Thymus (tissue), 14 donors: ENCODE results near the gene CTDP1. TPM values are rescaled to one million over a fixed set of nuclear protein-coding genes. Genes with fewer than 3 reads are reported as not detected.

Experiments used
- DNase-seq, 9 donors: peaks; one replicate each; pipeline ENCODE4 v3.0.0-alpha.2; 2013; ENCODE audit warnings: low spot score in 9 of 9, low read depth in 6 of 9, missing footprints in 1 of 9
- H3K27ac ChIP-seq, 2 donors: one replicate each; pipeline ENCODE4 v1.5.1; 2013; ENCODE audit warnings: control low read depth in 1 of 2, low read depth in 1 of 2, low read length in 1 of 2, mild to moderate bottlenecking in 1 of 2, moderate library complexity in 1 of 2
- H3K27me3 ChIP-seq, 2 donors: one replicate each; pipeline ENCODE4 v1.5.1; 2013; ENCODE audit warnings: low read length in 1 of 2; ENCODE audit not compliant: control insufficient read depth in 2 of 2, insufficient read depth in 1 of 2
- H3K36me3 ChIP-seq, 2 donors: one replicate each; pipeline ENCODE4 v1.5.1; 2013; ENCODE audit warnings: low read length in 1 of 2, mild to moderate bottlenecking in 1 of 2, moderate library complexity in 1 of 2; ENCODE audit not compliant: control insufficient read depth in 2 of 2, insufficient read depth in 2 of 2
- H3K4me1 ChIP-seq, 2 donors: one replicate each; pipeline ENCODE4 v1.5.1; 2013; ENCODE audit warnings: low read length in 2 of 2; ENCODE audit not compliant: control insufficient read depth in 2 of 2, insufficient read depth in 2 of 2
- H3K4me3 ChIP-seq, 2 donors: one replicate each; pipeline ENCODE4 v1.5.1; 2013; ENCODE audit warnings: low read length in 2 of 2, control low read depth in 1 of 2, mild to moderate bottlenecking in 1 of 2
- H3K9me3 ChIP-seq, 2 donors: one replicate each; pipeline ENCODE4 v1.5.1; 2013; ENCODE audit warnings: low read length in 1 of 2, mild to moderate bottlenecking in 1 of 2; ENCODE audit not compliant: control insufficient read depth in 2 of 2, insufficient read depth in 1 of 2
- WGBS: extraction: QIAGEN DNeasy Blood & Tissue Kit; methylation state at CpG from one replicate; pipeline ENCODE4 v1.1.7; 2013; 5-methylcytosine and 5-hydroxymethylcytosine counted together
- long read RNA-seq, 10 donors: transcript quantifications; one replicate each; lab custom pipeline, GENCODE V29; 2026
- polyA plus RNA-seq: library from polyadenylated mRNA; stranded (reverse); fragments of 200-250 nt; gene quantifications from one replicate; pipeline ENCODE4 v1.2.3, GENCODE V29; 2013
- total RNA-seq: library from RNA; stranded (reverse); fragments of 120-200 nt; gene quantifications from one replicate; pipeline ENCODE4 v1.2.4, GENCODE V29; 2013
- donor health status: healthy.

Gene CTDP1
- 15.4 TPM for total RNA-seq
- polyA plus RNA-seq: 26.4 TPM
- long read RNA-seq, donor 1: 0 reads
- long read RNA-seq, donor 2, full-length matches to known transcripts: 4 of 15 reads
- long read RNA-seq, donor 2, partial matches to known transcripts: 11 of 15 reads
- long read RNA-seq, donor 2, other reads (novel, unspliced or antisense): 0 of 15 reads
- long read RNA-seq, donor 3, full-length matches to known transcripts: 3 of 3 reads
- long read RNA-seq, donor 3, partial matches to known transcripts: 0 of 3 reads
- long read RNA-seq, donor 3, other reads (novel, unspliced or antisense): 0 of 3 reads
- long read RNA-seq, donor 4, full-length matches to known transcripts: 3 of 3 reads
- long read RNA-seq, donor 4, partial matches to known transcripts: 0 of 3 reads
- long read RNA-seq, donor 4, other reads (novel, unspliced or antisense): 0 of 3 reads
- long read RNA-seq, donor 5, full-length matches to known transcripts: 3 of 3 reads
- long read RNA-seq, donor 5, partial matches to known transcripts: 0 of 3 reads
- long read RNA-seq, donor 5, other reads (novel, unspliced or antisense): 0 of 3 reads
- long read RNA-seq, donor 6, full-length matches to known transcripts: 5 of 5 reads
- long read RNA-seq, donor 6, partial matches to known transcripts: 0 of 5 reads
- long read RNA-seq, donor 6, other reads (novel, unspliced or antisense): 0 of 5 reads
- long read RNA-seq, donor 7: 0 reads
- long read RNA-seq, donor 8, partial matches to known transcripts: 6 of 7 reads
- long read RNA-seq, donor 8, other reads (novel, unspliced or antisense): 0 of 7 reads
- long read RNA-seq, donor 9, full-length matches to known transcripts: 1 of 1 reads
- long read RNA-seq, donor 9, partial matches to known transcripts: 0 of 1 reads
- long read RNA-seq, donor 9, other reads (novel, unspliced or antisense): 0 of 1 reads
- long read RNA-seq, donor 10, full-length matches to known transcripts: 1 of 1 reads
- long read RNA-seq, donor 10, partial matches to known transcripts: 0 of 1 reads
- long read RNA-seq, donor 10, other reads (novel, unspliced or antisense): 0 of 1 reads

GRCh38 chr18:79679552-79680099 lies at the start of gene CTDP1:
TSS of gene CTDP1 (plus strand) at chr18:79679803. CDS start at chr18:79679948, 145 bp downstream.
- H3K27ac ChIP-seq: peak within 1 kb of the TSS; percentile 93 to 98
- WGBS: under 1% methylated on average over 88 of the region's 88 CpGs
- peak within 1 kb of the TSS; percentile 59 to 76 for H3K4me3 ChIP-seq
- H3K27me3 ChIP-seq: no peaks in the 10 kb centered on the region
- no peaks in the 10 kb centered on the region for H3K9me3 ChIP-seq
- DNase-seq: peak in 8 of 9 donors; percentile 89 to 97 (median 94)
- H3K36me3 ChIP-seq: peaks cover 2% of the 10 kb centered on the region in 2 donors
- H3K4me1 ChIP-seq: peaks cover 35 to 54% of the 10 kb centered on the region in 2 donors

DNA sequence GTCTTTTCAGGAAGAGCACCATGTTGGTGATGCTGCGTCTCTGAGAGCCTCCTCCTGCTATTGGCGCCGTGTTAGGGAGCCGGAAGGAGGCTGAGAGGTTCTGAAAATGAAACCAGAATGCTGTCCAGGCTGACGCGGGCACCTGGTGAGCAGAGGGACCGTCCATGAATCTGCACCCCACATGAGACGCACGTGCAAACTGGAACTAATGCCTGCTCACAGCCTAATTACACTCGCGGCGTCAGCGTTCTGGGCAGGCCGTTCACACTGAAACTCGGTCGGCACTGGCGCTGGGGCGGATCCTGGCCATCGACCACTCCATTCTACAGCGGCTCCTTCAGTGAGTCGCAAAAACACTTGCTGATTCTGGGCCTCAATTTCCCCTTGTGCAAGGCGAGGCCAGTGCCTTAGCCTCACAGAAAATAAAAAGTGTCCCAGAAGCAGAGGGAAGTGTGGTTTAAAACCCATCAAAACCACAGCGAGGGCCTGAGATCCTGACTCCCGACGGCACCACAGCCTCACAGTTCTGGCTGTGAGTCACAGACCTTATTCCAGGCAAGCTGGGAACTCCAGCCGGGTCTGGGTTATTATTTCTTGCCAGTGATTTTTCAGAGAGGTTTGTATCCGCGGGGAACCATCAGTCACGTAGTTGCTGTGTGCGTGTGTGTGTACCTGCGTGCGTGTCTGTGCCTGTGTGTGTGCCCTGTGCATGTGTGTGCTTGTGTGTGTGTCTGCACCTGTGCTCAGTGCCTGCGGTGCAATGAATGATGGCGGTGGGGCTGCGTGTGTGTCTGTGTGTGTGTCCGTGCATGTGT lies 49.1 kb upstream of the CTDP1 start:
- WGBS: 81% methylated on average over 36 of the region's 36 CpGs
- no peaks in the 10 kb centered on the region for H3K9me3 ChIP-seq
- no peaks in the 10 kb centered on the region for H3K36me3 ChIP-seq
- peaks cover 0 to 4% of the 10 kb centered on the region in 2 donors for H3K4me1 ChIP-seq
- no peak for DNase-seq
- H3K27me3 ChIP-seq: peaks cover 0 to 8% of the 10 kb centered on the region in 2 donors
- no peak overlapping the region for H3K4me3 ChIP-seq
- H3K27ac ChIP-seq: no peak overlapping the region

DNA sequence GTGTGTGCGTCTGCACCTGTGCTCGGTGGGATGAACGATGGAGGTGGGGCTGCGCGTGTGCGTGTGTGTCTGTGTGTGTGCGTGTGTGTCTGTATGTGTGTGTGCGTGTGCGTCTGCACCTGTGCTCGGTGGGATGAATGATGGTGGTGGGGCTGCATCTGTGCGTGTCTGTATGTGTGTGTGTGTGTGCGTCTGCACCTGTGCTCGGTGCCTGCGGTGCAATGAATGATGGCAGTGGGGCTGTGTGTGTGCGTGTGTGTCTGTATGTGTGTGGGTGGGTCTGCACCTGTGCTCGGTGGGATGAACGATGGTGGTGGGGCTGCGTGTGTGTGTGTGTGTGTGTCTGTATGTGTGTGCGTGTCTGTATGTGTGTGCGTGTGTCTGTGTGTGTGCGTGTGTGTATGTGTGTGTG lies 48.5 kb upstream of the CTDP1 start:
- DNase-seq: no peak
- Histone ChIP-seq H3K36me3 (no peaks in the 10 kb centered on the region), H3K4me3 (no peak overlapping the region), H3K27me3 (peaks cover 0 to 2% of the 10 kb centered on the region in 2 donors), H3K9me3 (no peaks in the 10 kb centered on the region), H3K4me1 (no peaks in the 10 kb centered on the region), H3K27ac (no peak overlapping the region)
- WGBS: 94% methylated on average over 21 of the region's 21 CpGs

GRCh38 chr18:79631761-79632446 lies 47.7 kb upstream of the CTDP1 start:
- no peaks in the 10 kb centered on the region for H3K27me3 ChIP-seq
- no peak for DNase-seq
- 67% methylated on average over 12 of the region's 12 CpGs for WGBS
- H3K36me3 ChIP-seq: no peaks in the 10 kb centered on the region
- no peaks in the 10 kb centered on the region for H3K9me3 ChIP-seq
- no peak overlapping the region for H3K27ac ChIP-seq
- no peaks in the 10 kb centered on the region for H3K4me1 ChIP-seq
- no peak overlapping the region for H3K4me3 ChIP-seq

DNA sequence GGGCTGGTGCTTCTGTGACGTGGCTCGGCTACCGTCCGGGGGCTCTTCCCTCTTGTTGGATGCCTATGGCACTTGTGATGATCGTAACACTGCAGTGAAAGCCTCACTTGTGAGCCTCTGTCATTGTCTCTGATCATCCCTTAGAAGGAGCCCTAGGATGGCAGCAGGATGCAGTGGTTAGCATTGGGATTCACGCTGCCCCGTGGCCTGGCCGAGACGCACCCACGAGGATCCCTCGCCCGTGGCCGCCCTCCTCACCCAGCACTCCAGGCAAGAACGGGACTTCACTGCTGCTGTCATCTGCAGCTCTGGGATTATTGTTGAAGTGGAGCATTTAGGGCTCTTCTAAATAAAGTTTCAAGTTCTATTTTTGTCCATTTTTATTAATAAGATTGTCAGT lies 46.8 kb upstream of the CTDP1 start:
- H3K4me1 ChIP-seq: no peaks in the 10 kb centered on the region
- no peaks in the 10 kb centered on the region for H3K36me3 ChIP-seq
- no peak overlapping the region for H3K27ac ChIP-seq
- 98% methylated on average over 14 of the region's 14 CpGs for WGBS
- no peak overlapping the region for H3K4me3 ChIP-seq
- peaks cover 6 to 8% of the 10 kb centered on the region in 2 donors for H3K27me3 ChIP-seq
- H3K9me3 ChIP-seq: no peaks in the 10 kb centered on the region
- DNase-seq: no peak

- H3K27me3 ChIP-seq: peaks cover 14 to 22% of the 10 kb centered on the region in 2 donors
- no peaks in the 10 kb centered on the region for H3K4me1 ChIP-seq
- no peak for DNase-seq
- no peak overlapping the region for H3K27ac ChIP-seq
- 94% methylated on average over 5 of the region's 5 CpGs for WGBS
- no peaks in the 10 kb centered on the region for H3K36me3 ChIP-seq
- no peaks in the 10 kb centered on the region for H3K9me3 ChIP-seq
- H3K4me3 ChIP-seq: no peak overlapping the region
These were observed 45.4 kb upstream of the CTDP1 start for GRCh38 chr18:79634186-79634585.

DNA sequence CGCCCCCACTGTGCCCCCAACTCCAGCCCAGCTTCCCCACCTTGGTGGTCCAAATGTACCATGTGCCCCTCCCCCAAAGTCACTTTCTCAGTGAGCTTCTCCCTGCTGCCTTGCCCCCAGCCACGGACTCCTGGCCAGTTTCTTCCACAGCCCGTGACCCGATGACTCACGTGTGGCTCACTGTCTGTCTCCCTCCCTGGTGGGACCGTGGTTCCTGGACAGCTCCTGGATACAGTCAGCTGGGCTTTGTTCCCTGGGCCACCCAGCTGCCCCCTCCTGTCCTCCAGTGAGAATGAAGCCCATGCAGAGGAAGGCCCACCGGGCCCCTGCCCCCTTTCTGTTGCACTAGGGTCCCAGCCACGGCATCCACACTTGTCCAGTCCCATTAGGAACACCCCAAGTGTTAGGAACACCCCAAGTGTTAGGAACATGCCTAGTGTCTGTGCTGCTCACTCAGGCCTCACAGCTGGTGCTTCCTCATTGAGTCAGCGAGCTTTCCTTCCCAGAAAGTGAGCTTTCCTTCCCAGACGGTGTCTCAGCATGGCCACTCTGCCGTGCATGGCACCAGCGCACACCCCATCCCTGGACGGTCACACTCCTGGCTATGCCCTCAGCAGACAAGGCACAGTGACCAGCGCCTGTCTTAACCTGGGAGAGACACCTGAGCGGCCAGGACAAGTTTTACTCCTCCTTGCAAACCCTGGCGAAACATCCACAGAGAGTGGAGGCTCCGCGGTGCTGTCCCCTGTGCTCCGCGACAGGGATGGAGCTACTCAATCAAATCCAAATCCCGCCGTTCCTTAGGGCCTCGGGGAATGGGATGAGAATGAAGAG lies 44.8 kb upstream of the CTDP1 start:
- H3K27me3 ChIP-seq: peaks cover 14 to 25% of the 10 kb centered on the region in 2 donors
- no peaks in the 10 kb centered on the region for H3K36me3 ChIP-seq
- H3K4me1 ChIP-seq: no peaks in the 10 kb centered on the region
- no peak overlapping the region for H3K4me3 ChIP-seq
- no peak for DNase-seq
- no peak overlapping the region for H3K27ac ChIP-seq
- 96% methylated on average over 23 of the region's 23 CpGs for WGBS
- H3K9me3 ChIP-seq: no peaks in the 10 kb centered on the region
